GM21825 (cell line): ENCODE results near the gene PCDHA6.
"Not testable (repeated sequence)": the region's sequence is repeated elsewhere in the genome, so short reads cannot be mapped to it uniquely, and the experiment has no call there.

ENCODE experiments used
- ATAC-seq: cut with Tn5 transposase; IDR thresholded peaks from one replicate; pipeline ENCODE4 v1.9.1; 2021; ENCODE audit warnings: mild to moderate bottlenecking, moderate library complexity; ENCODE audit not compliant: unreplicated experiment

The PCDHA6 gene

DNA sequence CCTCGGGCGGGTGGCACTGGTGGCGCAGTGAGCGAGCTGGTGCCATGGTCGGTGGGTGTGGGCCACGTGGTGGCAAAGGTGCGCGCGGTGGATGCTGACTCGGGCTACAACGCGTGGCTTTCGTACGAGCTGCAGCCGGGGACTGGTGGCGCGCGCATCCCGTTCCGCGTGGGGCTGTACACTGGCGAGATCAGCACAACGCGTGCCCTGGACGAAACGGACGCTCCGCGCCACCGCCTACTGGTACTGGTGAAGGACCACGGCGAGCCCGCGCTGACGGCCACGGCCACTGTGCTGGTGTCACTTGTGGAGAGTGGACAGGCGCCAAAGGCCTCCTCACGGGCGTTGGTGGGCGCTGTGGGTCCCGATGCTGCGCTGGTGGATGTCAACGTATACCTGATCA, 18.9 kb upstream of the PCDHA6 start:
- no peak for ATAC-seq

DNA sequence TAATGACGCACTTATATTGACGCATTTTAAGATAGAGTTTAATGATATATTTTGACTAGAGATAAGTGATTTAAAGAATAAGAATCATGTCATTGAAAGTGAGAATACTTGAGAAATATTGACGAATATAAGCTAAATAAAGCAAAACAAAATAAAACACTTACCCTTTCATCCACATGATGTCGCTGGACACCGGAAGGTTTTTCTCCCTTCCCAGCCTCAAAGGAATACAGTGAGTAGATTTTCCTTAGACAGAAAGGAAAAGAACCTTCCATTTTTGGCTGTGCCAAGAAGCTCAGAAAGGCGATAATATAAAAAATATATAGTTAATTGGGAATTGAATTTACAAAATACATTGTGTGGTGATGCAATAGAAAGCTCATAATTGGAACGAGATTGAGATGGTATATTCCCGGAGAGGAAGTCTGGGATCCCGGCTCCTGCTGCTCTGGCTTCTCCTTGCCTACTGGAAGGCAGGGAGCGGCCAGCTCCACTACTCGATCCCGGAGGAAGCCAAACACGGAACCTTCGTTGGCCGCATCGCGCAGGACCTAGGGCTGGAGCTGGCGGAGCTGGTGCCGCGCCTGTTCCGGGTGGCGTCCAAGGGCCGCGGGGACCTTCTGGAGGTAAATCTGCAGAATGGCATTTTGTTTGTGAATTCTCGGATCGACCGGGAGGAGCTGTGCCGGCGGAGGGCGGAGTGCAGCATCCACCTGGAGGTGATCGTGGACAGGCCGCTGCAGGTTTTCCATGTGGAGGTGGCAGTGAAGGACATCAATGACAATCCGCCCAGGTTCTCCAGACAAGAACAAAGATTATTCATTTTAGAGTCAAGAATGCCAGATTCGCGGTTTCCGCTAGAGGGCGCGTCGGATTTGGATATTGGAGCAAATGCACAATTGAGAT, 6.1 kb upstream of the PCDHA6 start, which contains the start of gene PCDHA5:
Gene PCDHA5 (plus strand): TSS at position 239 of the 906 bp plus-strand sequence.
- ATAC-seq: no peak

DNA sequence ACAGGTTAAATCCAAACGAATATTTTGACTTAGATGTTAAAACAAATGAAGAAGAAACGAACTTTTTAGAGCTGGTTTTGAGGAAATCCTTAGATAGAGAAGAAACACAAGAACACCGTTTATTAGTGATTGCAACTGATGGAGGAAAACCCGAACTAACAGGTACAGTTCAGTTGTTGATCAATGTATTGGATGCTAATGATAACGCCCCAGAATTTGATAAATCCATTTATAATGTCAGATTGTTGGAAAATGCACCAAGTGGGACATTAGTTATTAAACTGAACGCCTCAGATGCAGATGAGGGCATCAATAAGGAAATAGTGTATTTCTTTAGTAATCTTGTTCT, 5.5 kb upstream of the PCDHA6 start:
- ATAC-seq: no peak

DNA sequence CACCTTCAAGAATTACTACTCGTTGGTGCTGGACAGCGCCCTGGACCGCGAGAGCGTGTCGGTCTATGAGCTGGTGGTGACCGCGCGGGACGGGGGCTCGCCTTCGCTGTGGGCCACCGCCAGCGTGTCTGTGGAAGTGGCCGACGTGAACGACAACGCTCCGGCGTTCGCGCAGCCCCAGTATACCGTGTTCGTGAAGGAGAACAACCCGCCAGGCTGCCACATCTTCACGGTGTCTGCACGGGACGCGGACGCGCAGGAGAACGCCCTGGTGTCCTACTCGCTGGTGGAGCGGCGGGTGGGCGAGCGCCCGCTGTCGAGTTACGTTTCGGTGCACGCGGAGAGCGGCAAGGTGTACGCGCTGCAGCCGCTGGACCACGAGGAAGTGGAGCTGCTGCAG, 4.8 kb upstream of the PCDHA6 start:
- ATAC-seq: not testable (repeated sequence)

DNA sequence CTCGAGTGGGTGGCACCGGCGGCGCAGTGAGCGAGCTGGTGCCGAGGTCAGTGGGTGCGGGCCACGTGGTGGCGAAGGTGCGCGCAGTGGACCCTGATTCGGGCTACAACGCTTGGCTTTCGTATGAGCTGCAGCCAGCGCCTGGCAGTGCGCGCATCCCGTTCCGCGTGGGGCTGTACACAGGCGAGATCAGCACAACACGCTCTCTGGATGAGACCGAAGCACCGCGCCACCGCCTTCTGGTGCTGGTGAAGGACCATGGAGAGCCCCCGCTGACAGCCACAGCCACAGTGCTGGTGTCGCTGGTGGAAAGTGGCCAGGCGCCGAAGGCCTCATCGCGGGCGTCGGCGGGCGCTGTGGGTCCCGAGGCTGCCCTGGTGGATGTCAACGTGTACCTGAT, 4.3 kb upstream of the PCDHA6 start:
- no peak for ATAC-seq

DNA sequence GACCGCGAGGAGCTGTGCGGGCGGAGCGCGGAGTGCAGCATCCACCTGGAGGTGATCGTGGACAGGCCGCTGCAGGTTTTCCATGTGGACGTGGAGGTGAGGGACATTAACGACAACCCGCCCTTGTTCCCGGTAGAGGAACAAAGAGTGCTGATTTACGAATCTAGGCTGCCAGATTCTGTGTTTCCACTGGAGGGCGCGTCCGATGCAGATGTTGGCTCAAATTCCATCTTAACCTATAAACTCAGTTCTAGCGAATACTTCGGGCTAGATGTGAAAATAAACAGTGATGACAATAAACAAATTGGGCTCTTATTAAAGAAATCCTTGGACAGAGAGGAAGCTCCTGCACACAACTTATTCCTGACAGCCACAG, 590 bp downstream of the PCDHA6 start:
- no peak for ATAC-seq

DNA sequence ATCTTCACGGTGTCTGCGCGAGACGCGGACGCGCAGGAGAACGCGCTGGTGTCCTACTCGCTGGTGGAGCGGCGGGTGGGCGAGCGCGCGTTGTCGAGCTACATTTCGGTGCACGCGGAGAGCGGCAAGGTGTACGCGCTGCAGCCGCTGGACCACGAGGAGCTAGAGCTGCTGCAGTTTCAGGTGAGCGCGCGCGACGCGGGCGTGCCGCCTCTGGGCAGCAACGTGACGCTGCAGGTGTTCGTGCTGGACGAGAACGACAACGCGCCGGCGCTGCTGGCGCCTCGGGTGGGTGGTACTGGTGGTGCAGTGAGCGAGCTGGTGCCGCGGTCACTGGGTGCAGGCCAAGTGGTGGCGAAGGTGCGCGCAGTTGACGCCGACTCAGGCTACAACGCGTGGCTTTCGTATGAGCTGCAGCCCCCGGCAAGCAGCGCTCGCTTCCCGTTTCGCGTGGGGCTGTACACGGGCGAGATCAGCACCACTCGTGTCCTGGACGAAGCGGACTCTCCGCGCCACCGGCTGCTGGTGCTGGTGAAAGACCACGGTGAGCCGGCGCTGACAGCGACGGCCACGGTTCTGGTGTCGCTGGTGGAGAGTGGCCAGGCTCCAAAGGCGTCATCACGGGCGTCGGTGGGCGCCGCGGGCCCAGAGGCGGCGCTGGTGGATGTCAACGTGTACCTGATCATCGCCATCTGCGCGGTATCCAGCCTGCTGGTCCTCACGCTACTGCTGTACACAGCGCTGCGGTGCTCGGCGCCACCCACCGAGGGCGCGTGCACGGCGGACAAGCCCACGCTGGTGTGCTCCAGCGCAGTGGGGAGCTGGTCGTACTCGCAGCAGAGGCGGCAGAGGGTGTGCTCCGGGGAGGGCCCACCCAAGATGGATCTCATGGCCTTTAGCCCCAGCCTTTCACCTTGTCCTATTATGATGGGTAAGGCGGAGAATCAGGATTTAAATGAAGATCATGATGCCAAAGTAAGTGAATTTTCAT, 2.0 kb downstream of the PCDHA6 start:
- not testable (repeated sequence) for ATAC-seq

DNA sequence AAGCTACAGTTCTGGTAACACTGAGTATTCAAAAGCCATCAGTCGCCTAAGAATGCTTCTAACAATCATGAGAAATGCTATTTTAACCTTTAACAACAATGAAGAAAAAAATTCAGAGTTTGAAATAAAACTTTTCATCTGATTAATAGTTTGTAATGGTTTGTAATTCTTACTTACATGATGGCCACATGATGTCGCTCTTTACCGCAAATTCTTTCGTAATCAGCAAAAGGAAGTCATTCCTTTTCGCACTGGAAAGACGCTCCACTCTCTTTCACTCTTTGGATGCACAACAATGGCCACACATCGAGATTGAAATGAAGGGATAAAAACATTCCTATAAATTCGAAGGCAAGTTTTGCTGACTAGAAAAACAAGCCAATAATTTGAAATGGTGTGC, 6.2 kb downstream of the PCDHA6 start, which contains the start of gene PCDHA7:
Gene PCDHA7 (plus strand): TSS at position 277 of the 400 bp plus-strand sequence. CDS start 115 bp downstream, at position 392.
- ATAC-seq: no peak

DNA sequence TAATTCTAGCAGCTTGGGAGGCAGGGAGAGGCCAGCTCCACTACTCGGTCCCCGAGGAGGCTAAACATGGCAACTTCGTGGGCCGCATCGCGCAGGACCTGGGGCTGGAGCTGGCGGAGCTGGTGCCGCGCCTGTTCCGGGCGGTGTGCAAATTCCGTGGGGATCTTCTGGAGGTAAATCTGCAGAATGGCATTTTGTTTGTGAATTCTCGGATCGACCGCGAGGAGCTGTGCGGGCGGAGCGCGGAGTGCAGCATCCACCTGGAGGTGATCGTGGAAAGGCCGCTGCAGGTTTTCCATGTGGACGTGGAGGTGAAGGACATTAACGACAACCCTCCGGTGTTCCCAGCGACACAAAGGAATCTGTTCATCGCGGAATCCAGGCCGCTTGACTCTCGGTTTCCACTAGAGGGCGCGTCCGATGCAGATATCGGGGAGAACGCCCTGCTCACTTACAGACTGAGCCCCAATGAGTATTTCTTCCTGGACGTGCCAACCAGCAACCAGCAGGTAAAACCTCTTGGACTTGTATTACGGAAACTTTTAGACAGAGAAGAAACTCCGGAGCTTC, 6.8 kb downstream of the PCDHA6 start:
- ATAC-seq: not testable (repeated sequence)

DNA sequence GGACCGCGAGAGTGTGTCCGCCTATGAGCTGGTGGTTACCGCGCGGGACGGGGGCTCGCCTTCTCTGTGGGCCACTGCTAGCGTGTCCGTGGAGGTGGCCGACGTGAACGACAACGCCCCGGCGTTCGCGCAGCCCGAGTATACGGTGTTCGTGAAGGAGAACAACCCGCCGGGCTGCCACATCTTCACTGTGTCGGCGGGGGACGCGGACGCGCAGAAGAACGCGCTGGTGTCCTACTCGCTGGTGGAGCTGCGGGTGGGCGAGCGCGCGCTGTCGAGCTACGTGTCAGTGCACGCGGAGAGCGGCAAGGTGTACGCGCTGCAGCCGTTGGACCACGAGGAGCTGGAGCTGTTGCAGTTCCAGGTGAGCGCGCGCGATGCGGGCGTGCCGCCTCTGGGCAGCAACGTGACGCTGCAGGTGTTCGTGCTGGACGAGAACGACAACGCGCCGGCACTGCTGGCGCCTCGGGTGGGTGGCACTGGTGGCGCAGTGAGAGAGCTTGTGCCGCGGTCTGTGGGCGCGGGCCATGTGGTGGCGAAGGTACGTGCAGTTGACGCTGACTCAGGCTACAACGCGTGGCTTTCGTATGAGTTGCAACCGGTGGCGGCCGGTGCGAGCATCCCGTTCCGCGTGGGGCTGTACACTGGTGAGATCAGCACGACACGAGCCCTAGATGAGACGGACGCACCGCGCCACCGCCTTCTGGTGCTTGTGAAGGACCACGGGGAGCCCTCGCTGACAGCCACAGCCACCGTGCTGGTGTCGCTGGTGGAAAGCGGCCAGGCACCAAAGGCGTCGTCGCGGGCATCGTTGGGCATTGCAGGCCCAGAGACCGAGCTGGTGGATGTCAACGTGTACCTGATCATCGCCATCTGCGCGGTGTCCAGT, 8.1 kb downstream of the PCDHA6 start:
- no peak for ATAC-seq

DNA sequence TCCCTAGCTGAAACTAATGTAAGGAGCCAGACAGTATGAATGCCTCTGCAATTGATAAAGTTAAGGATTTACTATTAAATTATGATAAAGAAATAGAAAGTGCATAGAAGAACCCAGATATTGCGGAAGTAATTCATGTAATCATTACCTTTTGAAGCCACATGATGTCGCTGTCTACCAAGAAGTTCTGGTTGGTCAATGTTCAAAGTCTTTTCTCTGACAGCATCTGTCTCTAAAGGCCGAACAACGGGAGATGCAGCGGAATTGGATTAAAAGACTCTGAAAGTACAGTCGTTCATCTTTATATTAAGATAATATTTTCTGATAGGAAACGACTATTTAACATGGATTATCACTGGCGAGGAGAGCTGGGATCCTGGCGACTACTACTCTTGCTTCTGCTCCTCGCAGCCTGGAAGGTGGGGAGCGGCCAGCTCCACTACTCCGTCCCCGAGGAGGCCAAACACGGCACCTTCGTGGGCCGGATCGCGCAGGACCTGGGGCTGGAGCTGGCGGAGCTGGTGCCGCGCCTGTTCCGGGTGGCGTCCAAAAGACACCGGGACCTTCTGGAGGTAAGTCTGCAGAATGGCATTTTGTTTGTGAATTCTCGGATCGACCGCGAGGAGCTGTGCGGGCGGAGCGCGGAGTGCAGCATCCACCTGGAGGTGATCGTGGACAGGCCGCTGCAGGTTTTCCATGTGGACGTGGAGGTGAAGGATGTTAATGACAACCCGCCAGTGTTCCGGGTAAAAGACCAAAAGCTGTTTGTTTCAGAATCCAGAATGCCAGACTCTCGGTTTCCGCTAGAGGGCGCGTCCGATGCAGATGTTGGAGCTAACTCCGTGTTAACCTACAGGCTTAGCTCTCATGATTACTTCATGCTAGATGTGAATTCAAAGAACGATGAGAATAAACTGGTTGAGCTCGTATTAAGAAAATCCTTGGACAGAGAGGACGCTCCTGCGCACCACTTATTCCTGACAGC, 13.5 kb downstream of the PCDHA6 start, which contains the start of gene PCDHA8:
Gene PCDHA8 (plus strand): TSS at position 210 of the 985 bp plus-strand sequence. CDS start 135 bp downstream, at position 345.
- ATAC-seq: no peak

DNA sequence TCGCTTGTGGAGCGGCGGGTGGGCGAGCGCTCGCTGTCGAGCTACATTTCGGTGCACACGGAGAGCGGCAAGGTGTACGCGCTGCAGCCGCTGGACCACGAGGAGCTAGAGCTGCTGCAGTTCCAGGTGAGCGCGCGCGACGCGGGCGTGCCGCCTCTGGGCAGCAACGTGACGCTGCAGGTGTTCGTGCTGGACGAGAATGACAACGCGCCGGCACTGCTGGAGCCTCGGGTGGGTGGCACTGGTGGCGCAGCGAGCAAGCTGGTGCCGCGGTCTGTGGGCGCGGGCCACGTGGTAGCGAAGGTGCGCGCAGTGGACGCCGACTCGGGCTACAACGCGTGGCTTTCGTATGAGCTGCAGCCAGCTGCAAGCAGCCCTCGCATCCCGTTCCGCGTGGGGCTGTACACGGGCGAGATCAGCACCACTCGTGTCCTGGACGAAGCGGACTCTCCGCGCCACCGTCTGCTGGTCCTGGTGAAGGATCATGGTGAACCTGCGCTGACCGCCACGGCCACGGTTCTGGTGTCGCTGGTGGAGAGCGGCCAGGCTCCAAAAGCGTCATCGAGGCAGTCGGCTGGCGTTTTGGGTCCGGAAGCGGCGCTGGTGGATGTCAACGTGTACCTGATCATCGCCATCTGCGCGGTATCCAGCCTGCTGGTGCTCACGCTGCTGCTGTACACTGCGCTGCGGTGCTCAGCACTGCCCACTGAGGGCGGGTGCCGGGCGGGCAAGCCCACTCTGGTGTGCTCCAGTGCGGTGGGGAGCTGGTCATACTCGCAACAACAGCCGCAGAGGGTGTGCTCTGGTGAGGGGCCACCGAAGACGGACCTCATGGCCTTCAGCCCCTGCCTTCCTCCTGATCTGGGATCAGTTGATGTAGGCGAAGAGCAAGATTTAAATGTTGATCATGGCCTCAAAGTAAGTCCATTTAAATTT, 15.3 kb downstream of the PCDHA6 start:
- no peak for ATAC-seq

DNA sequence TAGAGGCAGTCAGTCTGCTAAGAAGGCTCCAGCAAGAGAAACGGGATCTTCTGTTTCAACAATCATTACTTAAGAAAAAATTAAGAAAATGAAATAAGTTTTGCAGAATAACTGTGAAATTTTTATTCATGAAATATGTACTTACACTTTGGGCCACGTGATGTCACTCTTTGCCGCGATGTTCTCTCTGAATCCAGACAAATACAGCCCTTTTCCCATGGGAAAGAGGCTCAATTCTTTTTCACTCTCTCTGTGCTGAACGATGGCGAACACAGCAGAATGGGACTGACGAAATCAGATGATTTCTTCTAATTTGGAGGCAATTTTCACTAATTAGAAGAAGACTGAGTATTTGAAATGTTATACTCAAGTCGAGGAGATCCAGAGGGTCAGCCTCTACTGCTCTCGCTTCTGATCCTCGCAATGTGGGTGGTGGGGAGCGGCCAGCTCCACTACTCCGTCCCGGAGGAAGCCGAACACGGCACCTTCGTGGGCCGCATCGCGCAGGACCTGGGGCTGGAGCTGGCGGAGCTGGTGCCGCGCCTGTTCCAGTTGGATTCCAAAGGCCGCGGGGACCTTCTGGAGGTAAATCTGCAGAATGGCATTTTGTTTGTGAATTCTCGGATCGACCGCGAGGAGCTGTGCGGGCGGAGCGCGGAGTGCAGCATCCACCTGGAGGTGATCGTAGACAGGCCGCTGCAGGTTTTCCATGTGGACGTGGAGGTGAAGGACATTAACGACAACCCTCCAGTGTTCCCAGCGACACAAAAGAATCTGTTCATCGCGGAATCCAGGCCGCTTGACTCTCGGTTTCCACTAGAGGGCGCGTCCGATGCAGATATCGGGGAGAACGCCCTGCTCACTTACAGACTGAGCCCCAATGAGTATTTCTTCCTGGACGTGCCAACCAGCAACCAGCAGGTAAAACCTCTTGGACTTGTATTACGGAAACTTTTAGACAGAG, 20.7 kb downstream of the PCDHA6 start, which contains the start of gene PCDHA9:
Gene PCDHA9 (plus strand): TSS at position 244 of the 964 bp plus-strand sequence. CDS start 114 bp downstream, at position 358.
- not testable (repeated sequence) for ATAC-seq

DNA sequence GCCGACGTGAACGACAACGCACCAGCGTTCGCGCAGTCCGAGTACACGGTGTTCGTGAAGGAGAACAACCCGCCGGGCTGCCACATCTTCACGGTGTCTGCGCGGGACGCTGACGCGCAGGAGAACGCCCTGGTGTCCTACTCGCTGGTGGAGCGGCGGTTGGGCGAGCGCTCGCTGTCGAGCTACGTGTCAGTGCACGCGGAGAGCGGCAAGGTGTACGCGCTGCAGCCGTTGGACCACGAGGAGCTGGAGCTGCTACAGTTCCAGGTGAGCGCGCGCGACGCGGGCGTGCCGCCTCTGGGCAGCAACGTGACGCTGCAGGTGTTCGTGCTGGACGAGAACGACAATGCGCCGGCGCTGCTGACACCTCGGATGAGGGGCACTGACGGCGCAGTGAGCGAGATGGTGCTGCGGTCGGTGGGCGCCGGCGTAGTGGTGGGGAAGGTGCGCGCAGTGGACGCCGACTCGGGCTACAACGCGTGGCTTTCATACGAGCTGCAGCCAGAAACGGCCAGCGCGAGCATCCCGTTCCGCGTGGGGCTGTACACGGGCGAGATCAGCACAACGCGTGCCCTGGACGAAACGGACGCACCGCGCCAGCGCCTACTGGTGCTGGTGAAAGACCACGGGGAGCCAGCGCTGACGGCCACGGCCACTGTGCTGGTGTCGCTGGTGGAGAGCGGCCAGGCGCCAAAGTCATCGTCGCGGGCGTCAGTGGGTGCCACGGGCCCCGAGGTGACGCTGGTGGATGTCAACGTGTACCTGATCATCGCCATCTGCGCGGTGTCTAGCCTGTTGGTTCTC, 22.3 kb downstream of the PCDHA6 start:
- ATAC-seq: not testable (repeated sequence)
